OCI-LY1 (cell line): ENCODE results near the gene ASIC4.

Experiments
- H2AFZ ChIP-seq: fragments of 200-600 bp; sonication (generic), shearing (Covaris generic); 2 replicates; pipeline ENCODE4 v1.6.0; 2014; ENCODE audit warnings: antibody characterized with exemption, mild to moderate bottlenecking, low read length
- H3F3A ChIP-seq: fragments of 200-600 bp; sonication (generic), shearing (Covaris generic); 2 replicates; pipeline ENCODE4 v1.6.0; 2014; ENCODE audit warnings: mild to moderate bottlenecking, antibody characterized with exemption, low read length, moderate library complexity; ENCODE audit not compliant: insufficient read depth
- H3K27ac ChIP-seq: fragments of 200-600 bp; sonication (generic); 2 replicates; pipeline ENCODE4 v1.5.1; 2014; ENCODE audit warnings: low read length, mixed run types, mild to moderate bottlenecking, low read depth; ENCODE audit not compliant: poor library complexity, severe bottlenecking
- H3K27me3 ChIP-seq: fragments of 200-600 bp; sonication (generic); 2 replicates; pipeline ENCODE4 v1.6.0; 2014; ENCODE audit warnings: antibody characterized with exemption, mild to moderate bottlenecking, low read length, moderate library complexity; ENCODE audit not compliant: insufficient read depth
- H3K36me3 ChIP-seq: fragments of 200-600 bp; sonication (generic); 2 replicates; pipeline ENCODE4 v1.6.1; 2014; ENCODE audit warnings: mild to moderate bottlenecking, antibody characterized with exemption, low read length, moderate library complexity, mixed read lengths; ENCODE audit not compliant: insufficient read depth
- H3K4me1 ChIP-seq: fragments of 200-600 bp; sonication (generic); 2 replicates; pipeline ENCODE4 v1.5.1; 2014; ENCODE audit warnings: mild to moderate bottlenecking, low read length, moderate library complexity; ENCODE audit not compliant: insufficient read depth, severe bottlenecking
- H3K4me2 ChIP-seq: fragments of 200-600 bp; sonication (generic), shearing (Covaris generic); 2 replicates; pipeline ENCODE4 v1.6.1; 2014; ENCODE audit warnings: low read length
- H3K4me3 ChIP-seq: fragments of 200-600 bp; sonication (generic); 2 replicates; pipeline ENCODE4 v1.5.1; 2014; ENCODE audit warnings: low read length, low read depth, mild to moderate bottlenecking, mixed read lengths; ENCODE audit not compliant: poor library complexity, severe bottlenecking
- H3K79me2 ChIP-seq: fragments of 200-600 bp; shearing (Covaris generic); 2 replicates; pipeline ENCODE4 v1.6.1; 2016; ENCODE audit warnings: mixed run types, low read length, mixed read lengths; ENCODE audit not compliant: insufficient read depth
- H3K9ac ChIP-seq: fragments of 200-600 bp; sonication (generic), shearing (Covaris generic); 2 replicates; pipeline ENCODE4 v1.6.1; 2014; ENCODE audit warnings: mild to moderate bottlenecking, low read length, mixed read lengths
- H3K9me2 ChIP-seq: fragments of 200-600 bp; sonication (generic), shearing (Covaris generic); 2 replicates; pipeline ENCODE4 v1.6.1; 2014; ENCODE audit warnings: low read depth, mild to moderate bottlenecking, low read length, mixed read lengths
- H3K9me3 ChIP-seq: fragments of 200-600 bp; shearing (Covaris generic); 2 replicates; pipeline ENCODE4 v1.6.1; 2014; ENCODE audit warnings: low read length, mixed read lengths
- H4K20me1 ChIP-seq: fragments of 200-600 bp; sonication (generic), shearing (Covaris generic); 2 replicates; pipeline ENCODE4 v1.6.0; 2016; ENCODE audit warnings: mild to moderate bottlenecking, low read length; ENCODE audit not compliant: insufficient read depth
- EZH2 ChIP-seq: fragments of 200-600 bp; sonication (generic), shearing (Covaris generic); IDR thresholded peaks from 2 replicates; pipeline ENCODE4 v1.8.0; 2017; ENCODE audit warnings: borderline replicate concordance, mixed run types, mild to moderate bottlenecking, antibody characterized with exemption, low read length, moderate library complexity, mixed read lengths
- TF ChIP-seq, protein P1 (sequence below): fragments of 200-600 bp; sonication (generic), shearing (Covaris generic); IDR thresholded peaks from 2 replicates; pipeline ENCODE4 v1.5.1; 2017; ENCODE audit warnings: mild to moderate bottlenecking, antibody characterized with exemption, low read length, moderate library complexity, mixed read lengths

The ASIC4 gene

GRCh38 chr2:219496825-219497494 lies 17.3 kb upstream of the ASIC4 start:
- no peaks in the 10 kb centered on the region for H3K36me3 ChIP-seq
- H2AFZ ChIP-seq, result no peak overlapping the region
- H3K4me1 ChIP-seq, result peaks cover 22% of the 10 kb centered on the region

DNA sequence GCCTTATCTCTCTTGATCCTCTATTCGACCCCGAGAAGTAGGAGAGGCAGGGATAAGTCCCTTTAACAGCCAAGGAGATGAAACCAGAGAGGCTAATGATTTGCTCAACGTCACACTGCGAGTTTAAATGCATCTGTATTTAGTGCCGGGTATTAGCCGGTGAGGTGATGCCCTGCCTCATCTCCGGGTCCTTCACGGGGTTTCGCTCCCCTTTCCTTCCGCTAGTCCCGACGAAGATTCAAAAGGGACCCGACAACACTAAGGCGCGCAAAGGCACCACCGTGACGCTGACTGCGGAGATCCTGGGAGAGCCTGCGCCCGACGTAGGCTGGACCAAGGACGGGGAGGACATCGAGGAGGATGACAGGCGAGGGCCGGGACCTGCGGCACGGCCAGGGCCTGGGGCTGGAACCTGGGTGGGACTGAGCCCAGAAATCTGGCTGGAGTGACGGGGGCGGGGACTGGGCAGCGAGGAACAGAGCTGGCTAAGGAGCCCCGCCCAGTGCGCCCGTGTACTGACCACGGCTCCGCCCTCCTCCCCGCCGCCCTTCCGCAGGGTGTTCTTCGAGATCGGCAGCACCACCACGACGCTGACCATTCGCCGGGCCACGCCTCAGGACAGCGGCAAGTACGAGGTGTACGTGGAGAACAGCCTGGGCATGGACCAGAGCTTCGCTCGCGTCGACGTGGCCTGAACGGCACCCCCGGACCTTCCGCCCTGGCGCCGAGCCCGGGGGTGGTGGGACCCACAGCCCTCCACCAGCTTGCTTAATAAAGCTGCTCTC lies 16.6 kb upstream of the ASIC4 start:
- Histone ChIP-seq H3K4me3 (peak overlapping the region; percentile 69), H3K9me2 (no peaks in the 10 kb centered on the region), H3K9me3 (no peaks in the 10 kb centered on the region), H3K27me3 (no peaks in the 10 kb centered on the region), H3F3A (no peaks in the 10 kb centered on the region), H3K79me2 (no peaks in the 10 kb centered on the region), H3K9ac (peak overlapping the region; percentile 77), H3K4me1 (peaks cover 22% of the 10 kb centered on the region), H3K27ac (no peak overlapping the region), H3K4me2 (peak overlapping the region; percentile 95), H2AFZ (peak overlapping the region; percentile 8; the same call in 1 of the 2 replicates), H3K36me3 (no peaks in the 10 kb centered on the region), H4K20me1 (no peaks in the 10 kb centered on the region)
- TF ChIP-seq, protein P1, sequence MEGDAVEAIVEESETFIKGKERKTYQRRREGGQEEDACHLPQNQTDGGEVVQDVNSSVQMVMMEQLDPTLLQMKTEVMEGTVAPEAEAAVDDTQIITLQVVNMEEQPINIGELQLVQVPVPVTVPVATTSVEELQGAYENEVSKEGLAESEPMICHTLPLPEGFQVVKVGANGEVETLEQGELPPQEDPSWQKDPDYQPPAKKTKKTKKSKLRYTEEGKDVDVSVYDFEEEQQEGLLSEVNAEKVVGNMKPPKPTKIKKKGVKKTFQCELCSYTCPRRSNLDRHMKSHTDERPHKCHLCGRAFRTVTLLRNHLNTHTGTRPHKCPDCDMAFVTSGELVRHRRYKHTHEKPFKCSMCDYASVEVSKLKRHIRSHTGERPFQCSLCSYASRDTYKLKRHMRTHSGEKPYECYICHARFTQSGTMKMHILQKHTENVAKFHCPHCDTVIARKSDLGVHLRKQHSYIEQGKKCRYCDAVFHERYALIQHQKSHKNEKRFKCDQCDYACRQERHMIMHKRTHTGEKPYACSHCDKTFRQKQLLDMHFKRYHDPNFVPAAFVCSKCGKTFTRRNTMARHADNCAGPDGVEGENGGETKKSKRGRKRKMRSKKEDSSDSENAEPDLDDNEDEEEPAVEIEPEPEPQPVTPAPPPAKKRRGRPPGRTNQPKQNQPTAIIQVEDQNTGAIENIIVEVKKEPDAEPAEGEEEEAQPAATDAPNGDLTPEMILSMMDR, result no peak
- no peak for TF ChIP-seq EZH2

More at GRCh38 chr2:219496825-219497494, 17.3 kb upstream of the ASIC4 start:
- Histone ChIP-seq H3K4me3 (no peak overlapping the region), H3K27ac (no peak overlapping the region), H3K27me3 (no peaks in the 10 kb centered on the region), H3F3A (no peaks in the 10 kb centered on the region), H4K20me1 (no peaks in the 10 kb centered on the region), H3K79me2 (no peaks in the 10 kb centered on the region), H3K4me2 (no peak overlapping the region), H3K9ac (no peak overlapping the region), H3K9me3 (no peaks in the 10 kb centered on the region), H3K9me2 (no peaks in the 10 kb centered on the region)
- TF ChIP-seq, protein P1, result no peak
- no peak for TF ChIP-seq EZH2

- Histone ChIP-seq H3K4me2 (peak within 1 kb of the TSS; percentile 95), H3K27ac (no peak within 1 kb of the TSS), H3K4me1 (peaks cover 22% of the 10 kb centered on the region)
These were observed 15.8 kb upstream of the ASIC4 start, which contains the start of gene GMPPA for GRCh38 chr2:219498280-219499057. Gene GMPPA, plus strand, starts transcription at chr2:219498891. Its CDS starts 1,085 bp downstream, at chr2:219499976.

More at GRCh38 chr2:219498280-219499057, 15.8 kb upstream of the ASIC4 start, which contains the start of gene GMPPA:
- H3F3A ChIP-seq, result no peaks in the 10 kb centered on the region
- H3K36me3 ChIP-seq, result no peaks in the 10 kb centered on the region
- H3K9me2 ChIP-seq, result no peaks in the 10 kb centered on the region
- H3K79me2 ChIP-seq, result no peaks in the 10 kb centered on the region
- no peaks in the 10 kb centered on the region for H4K20me1 ChIP-seq
- peak within 1 kb of the TSS; percentile 69 for H3K4me3 ChIP-seq
- peak within 1 kb of the TSS; percentile 77 for H3K9ac ChIP-seq
- H3K9me3 ChIP-seq, result no peaks in the 10 kb centered on the region
- H2AFZ ChIP-seq, result peak within 1 kb of the TSS; percentile 8; the same call in 1 of the 2 replicates
- H3K27me3 ChIP-seq, result no peaks in the 10 kb centered on the region
- TF ChIP-seq, protein P1, result no peak
- TF ChIP-seq EZH2, result no peak
